ENCODE data around the gene SVBP.
"Not testable (repeated sequence)": the region's sequence is repeated elsewhere in the genome, so short reads cannot be mapped to it uniquely, and the experiment has no call there.

SVBP gene

DNA sequence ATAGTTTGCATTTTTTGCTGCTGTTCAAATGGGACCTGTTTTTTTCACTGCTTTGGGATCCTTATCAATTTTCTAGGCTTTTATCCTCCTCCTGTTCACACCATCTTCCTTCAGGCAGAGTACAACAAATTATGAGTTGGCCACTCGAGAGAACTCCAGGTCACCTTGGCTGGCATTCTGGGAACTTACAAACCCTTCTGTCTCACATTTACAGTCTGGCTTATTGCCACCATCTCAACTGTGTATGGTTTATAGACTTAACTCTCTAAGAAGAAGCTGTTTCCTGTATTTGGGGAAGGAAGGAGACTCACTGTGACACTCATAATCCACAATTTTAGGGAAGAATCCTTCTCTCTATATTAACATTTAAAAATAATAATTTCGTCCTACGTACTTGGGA is 23.8 kb upstream of the SVBP start:
- DNase-seq, result no peak

DNA sequence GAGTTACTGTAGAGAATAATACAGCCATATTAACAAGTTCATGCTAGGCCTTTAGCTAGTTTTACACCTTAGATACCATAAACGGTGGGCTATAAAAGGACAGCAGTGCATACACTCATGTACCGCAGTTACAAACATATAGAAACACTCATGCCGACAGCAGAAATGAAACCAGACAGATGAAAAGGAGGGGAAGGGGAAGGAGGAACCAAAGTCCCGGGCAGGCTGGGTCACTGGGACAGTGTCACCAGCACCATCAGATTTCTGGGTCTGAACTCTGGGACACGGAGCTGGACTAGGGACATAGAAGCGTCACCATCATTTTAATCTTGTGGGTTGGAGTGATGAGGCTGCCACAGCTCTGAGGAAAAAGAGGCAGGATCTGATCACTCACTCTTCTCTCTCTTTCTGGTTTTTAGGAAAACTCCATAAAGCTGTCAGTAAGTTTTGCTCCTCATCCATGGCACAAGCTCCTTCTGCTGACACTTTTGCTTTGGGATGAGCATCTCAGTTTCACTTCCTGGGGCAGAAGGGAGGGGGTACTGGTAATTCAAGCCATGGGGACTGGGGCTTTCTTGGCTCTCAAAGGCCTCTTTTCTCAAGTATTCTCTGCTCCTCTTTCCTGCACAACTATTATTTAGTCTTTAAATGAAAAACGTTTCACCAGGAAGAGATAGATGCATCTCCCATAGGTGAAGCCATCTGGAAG is 21.4 kb upstream of the SVBP start:
- no peak for DNase-seq

DNA sequence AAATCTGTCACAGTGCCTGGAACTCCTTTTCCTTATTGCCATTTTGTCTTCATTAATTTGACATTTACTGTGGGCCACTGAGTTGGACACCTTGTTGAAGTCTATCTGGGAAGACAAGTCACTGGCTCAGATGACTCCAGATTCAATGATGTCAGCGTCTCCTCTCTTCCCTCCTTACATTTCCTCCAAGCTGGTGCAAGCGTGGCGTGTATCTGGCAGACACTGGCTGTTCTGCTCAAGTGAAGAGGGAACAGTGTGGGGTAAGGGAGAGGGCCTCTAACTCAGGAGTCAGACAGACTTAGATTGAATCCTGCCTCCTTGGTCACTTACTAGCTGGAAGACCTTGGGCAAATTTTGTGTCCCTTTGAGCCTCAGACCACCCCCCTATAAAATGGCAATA is 20.5 kb upstream of the SVBP start:
- no peak for DNase-seq

DNA sequence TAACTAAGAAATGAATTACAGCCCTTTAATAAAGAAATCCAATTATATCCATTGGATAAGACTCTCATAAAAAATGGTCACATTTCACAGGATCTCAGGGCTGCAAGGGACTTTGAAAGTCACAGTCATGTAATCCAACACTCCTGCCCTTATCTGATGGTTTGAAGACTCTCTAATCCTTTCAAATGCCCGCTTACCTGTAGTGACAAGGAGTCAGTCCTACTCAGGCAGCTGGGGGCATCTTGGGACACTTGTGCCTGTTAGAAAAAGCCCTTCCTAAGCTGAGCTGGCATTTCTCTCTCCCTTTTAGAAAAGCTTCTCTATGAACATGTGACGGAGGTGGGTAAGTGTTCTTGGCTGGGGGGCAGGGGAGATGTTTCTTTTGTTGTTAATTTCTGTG is 18.2 kb upstream of the SVBP start:
- no peak for DNase-seq

DNA sequence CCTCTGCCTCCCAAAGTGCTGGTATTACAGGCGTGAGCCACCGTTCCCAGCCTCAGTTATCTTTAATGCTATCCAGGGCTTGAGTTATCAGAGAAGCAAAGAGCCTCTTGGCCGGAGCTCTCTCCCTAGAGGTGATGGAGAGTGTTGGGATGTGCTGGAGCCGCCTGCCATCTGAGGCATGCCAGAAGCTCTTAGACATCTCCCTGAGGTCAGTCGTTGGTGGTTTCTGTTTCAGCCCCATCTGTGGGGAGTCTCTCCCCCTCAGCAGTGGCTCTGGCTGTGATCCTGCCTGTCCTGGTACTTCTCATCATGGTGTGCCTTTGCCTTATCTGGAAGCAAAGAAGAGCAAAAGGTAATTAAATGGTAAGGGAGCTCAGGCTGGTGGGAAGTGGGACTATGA is 17.6 kb upstream of the SVBP start:
- no peak for DNase-seq

DNA sequence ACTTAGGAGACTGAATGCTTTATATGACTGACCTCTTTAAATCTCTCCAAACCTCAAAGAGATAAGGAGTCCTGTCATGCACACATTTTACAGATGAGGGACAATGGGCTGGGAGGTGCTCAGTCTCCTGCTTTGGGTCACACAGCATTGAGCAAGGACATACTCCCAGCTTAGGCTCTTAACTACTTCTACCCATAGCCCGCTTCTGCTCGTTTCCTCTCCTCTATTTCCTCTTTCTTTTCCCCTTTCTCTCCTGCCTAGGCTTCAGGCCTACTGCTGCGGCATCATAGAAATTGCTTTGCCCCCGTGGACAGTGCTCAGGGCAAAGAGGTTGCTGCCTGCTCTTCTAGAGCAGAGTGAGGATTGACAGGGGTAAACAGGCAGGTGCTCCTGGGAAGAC is 16.8 kb upstream of the SVBP start:
- no peak for DNase-seq

DNA sequence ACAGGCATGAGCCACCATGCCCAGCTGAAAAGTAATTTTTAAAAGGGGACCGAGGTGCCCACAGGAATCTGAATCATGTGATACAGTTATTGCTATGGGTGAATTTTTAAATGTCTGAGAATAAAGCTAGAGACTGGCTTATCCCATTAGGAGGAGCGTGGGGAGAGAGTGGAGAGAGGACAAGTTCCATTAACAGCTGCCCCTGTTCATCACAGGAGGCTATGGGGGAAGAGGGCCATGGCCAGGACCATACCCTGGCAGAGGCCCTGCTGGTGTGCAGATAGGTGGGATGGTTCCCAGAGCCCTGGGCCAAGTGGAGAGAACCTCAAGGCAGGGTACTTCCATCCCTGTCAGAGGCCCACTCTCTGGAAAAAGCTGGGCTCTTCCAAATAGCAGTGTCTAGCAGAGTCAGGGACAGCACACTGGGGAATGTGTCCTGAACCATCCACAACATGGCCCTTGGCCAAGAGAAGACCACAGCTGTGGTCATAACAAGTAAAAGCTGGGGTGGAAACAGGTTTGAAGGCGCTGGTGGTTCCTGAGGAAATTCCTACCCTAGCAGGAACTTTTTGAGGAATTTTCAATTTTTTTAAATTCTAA is 15.5 kb upstream of the SVBP start:
- DNase-seq, result no peak

DNA sequence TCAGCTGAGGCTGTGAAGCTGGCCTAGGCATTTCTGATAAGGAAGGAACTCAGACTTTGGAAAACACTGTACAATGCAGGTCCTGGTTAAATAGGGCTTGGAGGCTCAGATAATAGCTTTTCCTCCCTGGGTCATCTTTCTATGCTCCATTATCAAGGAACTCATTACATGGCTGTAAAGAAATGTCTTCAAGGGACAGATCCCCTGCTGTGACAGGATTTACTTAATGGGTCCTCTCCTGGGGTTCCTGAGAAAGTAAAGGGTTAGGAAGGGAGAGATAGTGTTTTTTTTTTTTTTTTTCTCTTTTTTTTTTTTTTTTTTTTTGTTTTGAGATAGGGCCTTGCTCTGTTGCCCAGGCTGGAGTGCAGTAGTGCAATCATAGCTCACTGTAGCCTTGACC is 14.1 kb upstream of the SVBP start:
- no peak for DNase-seq

DNA sequence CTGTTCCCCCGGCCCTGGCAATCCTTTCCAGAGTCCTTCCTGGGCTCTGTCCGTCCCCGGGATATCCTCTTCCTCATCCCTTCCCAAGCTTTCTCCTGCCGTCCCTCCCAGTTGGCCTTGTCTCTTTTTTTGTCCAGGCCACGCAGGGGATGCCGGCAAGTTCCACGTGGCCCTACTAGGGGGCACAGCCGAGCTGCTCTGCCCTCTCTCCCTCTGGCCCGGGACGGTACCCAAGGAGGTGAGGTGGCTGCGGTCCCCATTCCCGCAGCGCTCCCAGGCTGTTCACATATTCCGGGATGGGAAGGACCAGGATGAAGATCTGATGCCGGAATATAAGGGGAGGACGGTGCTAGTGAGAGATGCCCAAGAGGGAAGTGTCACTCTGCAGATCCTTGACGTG is 13.4 kb upstream of the SVBP start:
- no peak for DNase-seq

DNA sequence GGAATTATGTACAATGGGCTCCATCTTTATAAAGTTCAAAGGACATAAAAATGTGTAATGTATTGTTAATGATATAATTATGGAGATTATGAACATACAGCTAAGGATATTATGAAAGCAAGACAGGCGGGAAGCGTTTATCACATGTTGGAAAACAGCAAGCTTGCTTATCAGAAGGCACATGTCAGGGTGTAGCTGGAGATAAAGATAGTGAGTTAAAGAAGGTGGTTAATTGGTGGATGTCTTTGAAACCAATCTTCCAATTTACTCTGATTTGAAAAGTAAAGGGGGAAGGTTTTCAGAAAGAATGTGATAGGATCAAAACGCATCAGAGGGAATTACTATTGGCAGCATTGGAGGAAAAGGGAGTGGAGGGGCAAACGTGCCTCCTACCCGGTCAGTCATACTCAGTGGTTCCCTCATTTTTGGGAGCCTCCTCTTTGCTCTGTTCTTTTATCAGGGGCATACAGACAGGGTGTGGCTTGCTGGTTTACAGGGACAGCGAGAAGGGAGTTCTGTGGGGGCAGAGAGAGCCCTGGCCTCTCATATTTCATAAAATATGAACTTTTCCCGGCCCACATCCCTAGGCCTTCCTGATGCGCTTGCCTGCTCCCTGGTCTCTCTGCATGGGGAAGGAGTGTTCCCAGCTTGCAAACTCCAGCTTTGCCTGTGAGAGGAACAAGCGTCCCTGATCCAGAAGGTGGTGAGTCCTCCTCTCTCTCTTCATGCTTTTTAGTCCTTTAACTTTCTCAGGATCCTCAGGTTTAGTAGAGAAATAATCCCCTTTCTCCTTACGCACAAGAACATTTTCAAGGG is 8.0 kb upstream of the SVBP start:
- DNase-seq, result no peak

DNA sequence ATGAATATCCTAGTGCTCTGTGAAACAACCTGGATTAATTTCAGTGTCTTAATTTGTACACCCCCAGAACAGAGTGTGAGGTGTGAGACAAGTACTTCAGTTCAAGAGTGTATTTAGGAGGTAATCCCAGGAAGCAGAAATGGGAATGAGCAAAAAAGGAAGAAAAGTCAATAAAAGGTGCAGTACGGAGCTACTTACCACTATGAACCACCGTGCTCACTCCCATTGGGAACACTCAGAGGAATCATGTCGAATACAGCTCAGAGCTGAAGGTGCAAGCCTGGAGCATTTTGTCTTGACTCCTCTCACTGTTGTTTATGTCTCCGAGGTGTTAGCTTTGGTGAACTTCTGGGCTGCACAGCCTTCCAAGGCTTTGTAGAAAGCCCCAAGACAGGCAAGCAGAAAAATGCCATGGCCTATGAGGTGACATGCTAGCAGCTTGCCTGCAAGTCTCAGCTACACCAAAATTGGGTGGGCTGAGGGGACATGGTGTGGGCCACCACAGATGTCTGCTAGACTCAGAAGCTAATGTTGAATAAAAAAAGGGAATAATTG is 7.4 kb upstream of the SVBP start:
- no peak for DNase-seq

DNA sequence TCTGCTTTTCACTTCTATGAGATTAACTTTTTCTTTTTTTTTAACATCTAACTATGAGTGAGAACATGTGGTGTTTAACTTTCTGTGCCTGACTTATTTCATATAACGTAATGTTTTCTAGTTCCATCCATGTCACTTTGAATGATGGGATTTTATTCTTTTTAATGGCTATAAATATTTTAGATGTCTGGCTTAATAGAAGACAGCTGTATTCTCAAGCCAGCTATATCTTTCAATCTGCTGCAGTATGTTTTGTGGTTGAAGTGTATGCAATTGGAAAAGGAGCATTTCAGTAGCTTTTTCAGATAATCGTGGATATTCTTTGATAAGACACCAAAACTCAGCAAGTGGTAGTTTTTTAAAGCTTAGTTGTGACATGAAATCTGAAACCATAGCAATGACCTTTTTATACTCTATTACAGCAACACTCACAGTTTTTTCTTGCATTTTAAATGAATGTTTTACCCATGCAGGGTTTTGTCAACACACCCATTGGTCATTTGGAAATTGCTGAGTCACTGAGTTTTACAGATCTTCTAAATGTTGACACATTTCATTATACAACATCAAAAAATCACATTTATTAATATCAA is 5.7 kb upstream of the SVBP start:
- no peak for DNase-seq

DNA sequence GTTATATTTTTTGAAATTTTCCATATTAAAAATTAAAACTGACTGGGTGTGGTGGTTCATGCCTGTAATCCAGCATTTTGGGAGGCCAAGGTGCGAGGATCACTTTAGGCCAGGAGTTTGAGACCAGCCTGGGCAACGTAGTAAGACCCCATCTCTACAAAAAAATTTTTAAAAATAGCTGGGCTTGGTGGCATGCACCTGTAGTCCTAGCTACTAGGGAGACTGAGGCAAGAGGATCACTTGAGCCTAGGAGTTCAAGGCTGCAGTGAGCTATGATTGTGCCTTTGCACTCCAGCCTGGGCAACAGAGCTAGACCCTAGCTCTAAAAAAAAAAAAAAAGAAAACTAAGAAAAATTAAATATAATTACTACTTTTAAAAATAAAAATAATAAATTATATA is 4.5 kb upstream of the SVBP start:
- no peak for DNase-seq

DNA sequence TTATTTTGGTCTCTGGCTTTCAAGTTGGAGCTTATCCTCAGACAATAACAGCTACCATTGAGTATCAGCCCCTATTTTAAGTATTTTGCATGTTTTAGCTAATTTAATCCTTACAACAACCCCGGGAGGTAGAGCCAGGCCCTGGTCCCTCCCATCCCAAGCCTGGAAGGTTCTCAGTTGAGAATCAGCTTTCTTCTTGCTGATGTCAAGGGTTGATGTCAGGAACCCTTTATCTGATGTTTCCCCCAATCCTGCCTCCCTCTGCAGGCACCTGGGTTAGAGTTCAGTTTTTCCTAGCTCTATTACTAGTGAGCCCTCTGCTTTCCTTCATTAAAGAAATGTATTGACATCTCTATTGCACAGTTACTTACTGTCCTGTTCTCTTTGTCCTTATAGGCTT is 3.6 kb upstream of the SVBP start:
- no peak for DNase-seq

DNA sequence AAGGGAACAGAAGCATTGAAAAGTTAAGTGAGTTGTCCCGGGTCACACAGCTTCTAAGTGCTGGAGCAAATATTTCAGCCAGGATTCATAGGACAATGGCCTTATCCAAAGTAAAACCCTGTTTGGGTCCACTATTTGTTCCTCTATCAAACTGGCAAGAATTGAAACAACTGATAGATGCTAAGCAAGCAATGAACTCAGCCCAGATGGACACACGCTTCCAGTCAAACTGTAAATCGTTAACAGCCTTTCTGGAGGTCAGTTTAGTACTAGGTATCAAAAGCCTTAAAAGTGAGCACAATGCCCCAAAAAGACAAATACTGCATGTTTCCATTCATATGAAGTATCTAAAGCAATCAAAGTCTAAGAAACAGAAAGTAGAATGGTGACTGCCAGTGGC is 779 bp upstream of the SVBP start:
- DNase-seq, result no peak

DNA sequence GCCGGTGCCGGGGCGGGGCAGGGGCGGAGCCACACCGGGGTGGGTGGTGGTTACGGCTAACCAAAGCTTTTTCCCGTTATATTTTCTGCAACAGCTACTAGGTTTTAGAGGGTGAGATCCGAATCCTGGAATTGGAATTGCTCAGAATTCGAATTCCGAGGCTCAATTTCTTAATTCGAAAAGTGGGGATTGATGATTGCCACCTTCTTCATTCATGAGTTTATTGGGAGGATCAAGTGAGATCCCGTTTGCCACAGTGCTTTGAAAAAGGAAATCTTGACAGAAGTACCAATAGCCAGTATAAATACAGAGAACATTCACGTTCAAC is 207 bp upstream of the SVBP start:
- DNase-seq, result no peak

DNA sequence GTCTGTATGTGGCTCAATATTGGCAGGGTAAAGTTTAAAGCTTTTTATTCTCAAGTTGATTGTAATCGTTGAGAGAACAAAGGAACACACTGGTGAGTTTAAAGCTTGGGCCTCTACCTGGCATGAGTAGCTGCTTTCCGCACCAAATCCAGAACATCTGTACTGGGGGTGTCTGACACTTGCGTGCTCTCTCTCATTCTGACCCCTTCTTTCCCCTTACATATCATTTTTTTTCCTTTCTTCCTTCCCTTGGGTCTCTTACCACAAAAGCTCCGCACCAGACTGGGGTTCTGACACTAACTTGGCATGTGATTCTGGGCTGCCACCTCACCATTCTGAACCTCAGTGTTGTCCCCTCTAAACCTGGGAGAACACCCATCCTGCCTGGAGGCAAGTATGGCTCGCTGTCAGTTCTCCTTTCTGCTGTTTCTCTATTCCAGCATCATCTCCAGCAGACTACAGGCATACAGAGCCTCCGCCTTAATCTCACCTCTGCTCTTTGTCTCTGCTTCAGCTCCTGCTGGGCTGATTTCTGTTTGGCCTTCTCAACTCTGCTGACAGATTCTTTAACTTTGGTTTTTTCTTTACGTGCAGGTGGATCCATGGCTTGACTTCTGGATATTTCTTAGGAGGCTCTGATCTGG is 1.1 kb downstream of the SVBP start:
- DNase-seq, result peak in 1 of 2 donors; percentile 3

DNA sequence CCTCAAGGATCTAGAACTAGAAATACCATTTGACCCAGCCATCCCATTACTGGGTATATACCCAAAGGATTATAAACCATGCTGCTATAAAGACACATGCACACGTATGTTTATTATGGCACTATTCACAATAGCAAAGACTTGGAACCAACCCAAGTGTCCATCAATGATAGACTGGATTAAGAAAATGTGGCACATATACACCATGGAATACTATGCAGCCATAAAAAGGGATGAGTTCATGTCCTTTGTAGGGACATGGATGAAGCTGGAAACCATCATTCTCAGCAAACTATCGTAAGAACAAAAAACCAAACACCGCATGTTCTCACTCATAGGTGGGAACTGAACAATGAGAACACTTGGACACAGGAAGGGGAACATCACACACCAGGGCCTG is 2.4 kb downstream of the SVBP start:
- not testable (repeated sequence) for DNase-seq

DNA sequence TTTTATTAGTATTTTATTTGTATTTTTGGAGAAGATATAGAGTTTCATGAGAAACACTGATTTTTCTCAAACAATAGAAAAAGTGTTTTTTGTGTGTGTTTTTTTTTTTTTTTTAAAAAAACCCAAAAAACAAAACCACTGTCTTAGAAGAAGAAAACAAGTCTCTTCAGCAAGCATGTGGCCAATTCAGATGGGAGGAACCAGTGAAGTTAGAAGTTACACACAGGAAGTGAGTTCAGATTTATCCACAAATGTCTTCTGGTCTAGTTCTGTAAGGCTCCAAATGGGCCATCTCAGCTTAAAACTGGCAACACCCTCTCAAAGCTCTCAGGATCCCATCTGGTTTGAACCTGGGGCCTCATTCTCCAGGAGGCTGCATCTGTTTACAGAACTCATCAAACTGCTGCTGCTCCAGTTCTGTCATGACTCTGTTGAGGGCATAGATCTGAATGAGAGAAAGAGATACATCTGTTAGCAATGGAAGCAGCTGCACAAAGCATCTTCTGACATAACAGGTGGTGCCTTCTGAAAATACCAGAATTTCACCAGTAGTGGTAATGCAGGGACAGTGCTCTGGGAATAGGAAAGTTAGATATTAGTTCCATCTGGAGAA is 10.0 kb downstream of the SVBP start:
- DNase-seq, result no peak

DNA sequence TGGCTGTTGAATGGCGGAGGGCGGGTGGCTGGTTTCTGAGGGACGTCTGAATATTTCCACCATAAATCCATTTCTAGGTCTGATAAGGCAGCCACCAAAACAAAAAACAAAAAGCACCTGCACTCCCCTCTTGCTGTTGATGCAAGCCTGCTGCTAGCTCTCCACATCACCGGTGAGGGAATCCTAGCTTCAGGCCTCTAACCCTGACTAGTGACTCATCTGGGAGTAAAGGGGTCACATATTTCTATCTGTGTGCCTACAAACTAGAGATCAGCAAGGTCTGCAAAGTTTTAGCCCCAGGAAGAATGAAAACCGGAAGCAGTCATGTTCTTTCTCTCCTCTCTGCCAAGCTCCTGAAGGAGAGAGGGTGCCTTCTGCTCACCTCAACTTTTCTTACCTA is 10.6 kb downstream of the SVBP start:
- no peak for DNase-seq

DNA sequence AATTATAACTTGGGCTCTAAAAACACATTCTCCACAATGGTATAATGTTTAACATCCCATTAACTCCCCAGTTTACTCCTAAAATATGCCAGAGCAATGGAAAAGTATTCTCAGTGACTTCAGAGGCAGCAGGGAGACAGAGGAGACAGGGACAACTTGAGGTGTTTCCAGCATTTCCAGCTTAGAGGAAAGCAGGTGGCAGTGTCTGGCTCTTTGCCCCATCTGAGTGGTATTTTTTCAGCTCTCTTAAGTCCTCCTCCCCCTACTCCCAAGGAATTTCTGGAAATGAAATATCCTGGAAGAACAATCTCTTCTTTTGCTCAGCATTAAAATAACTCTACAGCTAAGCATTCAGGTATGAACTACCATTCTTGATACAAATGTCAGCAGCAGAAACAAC is 11.0 kb downstream of the SVBP start:
- DNase-seq, result no peak

DNA sequence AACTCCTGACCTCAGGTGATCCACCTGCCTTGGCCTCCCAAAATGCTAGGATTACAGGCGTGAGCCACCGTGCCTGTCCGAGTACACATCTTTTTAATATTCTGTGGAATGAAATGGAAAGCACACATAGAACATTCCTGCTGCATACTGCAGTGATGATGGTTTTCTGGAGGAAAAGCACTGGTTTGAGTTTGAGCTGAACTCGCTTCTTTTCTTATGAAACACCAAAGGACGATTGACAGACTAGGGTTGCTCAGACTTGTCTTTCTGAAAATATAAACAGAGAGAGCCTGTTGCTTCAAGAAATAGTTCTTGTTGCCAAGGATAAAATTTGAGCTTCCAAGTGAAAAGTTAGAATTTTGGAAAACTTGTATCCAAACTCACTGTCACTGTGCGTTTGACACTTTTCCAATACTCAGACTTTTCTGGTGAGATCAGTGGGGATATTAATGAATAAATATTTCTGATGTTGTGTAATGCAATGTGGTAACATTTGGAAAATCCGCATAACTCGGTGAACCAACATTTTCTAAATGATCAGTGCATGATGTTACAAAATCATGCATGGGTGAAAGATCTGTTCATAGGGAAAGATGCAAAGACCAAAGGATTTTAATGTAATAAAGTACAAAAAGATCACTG is 15.2 kb downstream of the SVBP start:
- no peak for DNase-seq
